ENCODE data around the gene TUBG2. TPM values are rescaled to one million over a fixed set of nuclear protein-coding genes. Genes with fewer than 3 reads are reported as not detected.

TUBG2 gene
- polyA plus RNA-seq, 1 donor (not counting 4 experiments of a cell fraction or from before 2014, with no cell fraction given) = 14.5 TPM

DNA sequence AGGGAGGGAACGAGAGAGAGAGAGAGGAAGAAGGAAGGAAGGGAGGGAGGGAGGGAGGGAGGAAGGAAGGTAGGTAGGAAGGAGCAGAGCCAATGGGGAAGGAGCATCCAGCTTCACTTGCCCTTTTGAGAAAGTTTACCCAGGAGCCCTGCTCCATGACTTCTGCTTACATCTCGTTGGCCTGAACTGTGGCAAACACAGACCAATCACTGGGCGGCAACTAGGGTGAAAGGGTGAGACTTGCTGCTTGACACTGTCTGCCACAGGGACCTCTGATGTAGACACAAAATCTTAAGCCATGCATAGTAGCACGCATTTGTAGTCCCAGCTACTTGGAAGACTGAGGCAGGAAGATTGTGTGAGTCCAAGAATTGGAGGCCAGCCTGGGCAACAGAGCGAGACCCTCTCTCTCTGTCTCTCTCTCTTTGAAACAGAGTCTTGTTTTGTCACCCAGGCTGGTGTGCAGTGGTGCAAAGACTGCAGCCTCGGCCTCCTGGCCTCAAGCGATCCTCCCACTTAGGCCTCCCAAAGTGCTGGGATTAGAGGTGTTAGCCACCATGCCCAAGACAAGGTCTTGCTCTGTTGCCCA is 19.5 kb upstream of the TUBG2 start:
- TF ChIP-seq CTCF (optimal IDR thresholded peaks at IDR 0.05 in 1 of 3, IDR thresholded peaks at IDR 0.05 in 1 of 3, conservative IDR thresholded peaks at IDR 0.05 in 1 of 3; ENCODE audit: extremely low read depth in 1 of 3, insufficient read depth in 2 of 3, low read length in 3 of 3) = no peak
- no peak for TF ChIP-seq EZH2 (IDR thresholded peaks at IDR 0.05; ENCODE audit: low read length)
- DNase-seq (ENCODE audit: low read depth, low spot score) (no peak), FAIRE-seq (no peak)
- Histone ChIP-seq H3K9ac (ENCODE audit: control insufficient read depth, extremely low read depth, insufficient read depth, low read length) (no peak overlapping the region), H4K20me1 (ENCODE audit: control insufficient read depth, extremely low read depth, insufficient read depth, low read length) (no peaks in the 10 kb centered on the region), H3K4me2 (ENCODE audit: control insufficient read depth, extremely low read depth, insufficient read depth, low read depth, low read length) (no peak overlapping the region), H3K9me1 (ENCODE audit: control insufficient read depth, extremely low read depth, insufficient read depth, low read length) (no peaks in the 10 kb centered on the region), H3K79me2 (ENCODE audit: control insufficient read depth, insufficient read depth, low read length) (no peaks in the 10 kb centered on the region), H3K36me3 (ENCODE audit: control insufficient read depth in 2 of 2, extremely low read depth in 1 of 2, insufficient read depth in 2 of 2, low read length in 2 of 2) (no peaks in the 10 kb centered on the region), H3K4me1 (ENCODE audit: control insufficient read depth, extremely low read depth, insufficient read depth, low read length) (no peaks in the 10 kb centered on the region), H3K27me3 (ENCODE audit: control insufficient read depth, extremely low read depth, insufficient read depth, low read length) (no peaks in the 10 kb centered on the region), H3K9me3 (ENCODE audit: control insufficient read depth, low read depth, low read length) (no peaks in the 10 kb centered on the region), H3K27ac (ENCODE audit: control insufficient read depth, insufficient read depth, low read length) (no peak overlapping the region), H3K4me3 (ENCODE audit: control insufficient read depth in 2 of 3, extremely low read depth in 1 of 3, insufficient read depth in 2 of 3, low read depth in 1 of 3, low read length in 3 of 3) (no peak overlapping the region), H2AFZ (ENCODE audit: control insufficient read depth, low read length) (no peak overlapping the region)
- dilution Hi-C loops (cut with MboI; ENCODE audit: extremely low pct_ligation_motif_present, low sequenced_read_pairs) = no loop called here

DNA sequence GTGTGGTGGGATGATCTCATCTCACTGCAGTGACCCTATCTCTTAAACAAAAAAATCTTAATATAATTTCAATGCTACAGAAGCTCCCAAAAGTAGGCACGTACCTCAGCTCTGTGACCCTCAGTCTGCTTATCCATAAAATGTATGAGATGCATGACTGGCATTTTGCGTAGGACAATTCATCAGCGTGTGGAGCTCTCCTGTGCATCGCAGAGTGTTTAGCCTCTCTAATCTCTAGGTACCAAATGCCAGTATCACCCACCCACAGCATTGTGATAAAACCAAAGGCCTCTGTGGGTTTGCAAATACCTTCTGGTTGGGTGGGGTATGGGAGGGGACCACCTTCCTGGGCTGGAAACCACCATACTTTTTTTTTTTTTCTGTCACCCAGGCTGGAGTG is 19.0 kb upstream of the TUBG2 start:
- no peaks in the 10 kb centered on the region for H3K4me1 ChIP-seq (ENCODE audit: control insufficient read depth, extremely low read depth, insufficient read depth, low read length)
- no peak overlapping the region for H3K9ac ChIP-seq (ENCODE audit: control insufficient read depth, extremely low read depth, insufficient read depth, low read length)
- H2AFZ ChIP-seq (ENCODE audit: control insufficient read depth, low read length) = no peak overlapping the region
- no peaks in the 10 kb centered on the region for H4K20me1 ChIP-seq (ENCODE audit: control insufficient read depth, extremely low read depth, insufficient read depth, low read length)
- H3K36me3 ChIP-seq (ENCODE audit: control insufficient read depth in 2 of 2, extremely low read depth in 1 of 2, insufficient read depth in 2 of 2, low read length in 2 of 2) = no peaks in the 10 kb centered on the region
- no peaks in the 10 kb centered on the region for H3K27me3 ChIP-seq (ENCODE audit: control insufficient read depth, extremely low read depth, insufficient read depth, low read length)
- TF ChIP-seq CTCF (optimal IDR thresholded peaks at IDR 0.05 in 1 of 3, IDR thresholded peaks at IDR 0.05 in 1 of 3, conservative IDR thresholded peaks at IDR 0.05 in 1 of 3; ENCODE audit: extremely low read depth in 1 of 3, insufficient read depth in 2 of 3, low read length in 3 of 3) (no peak), EZH2 (IDR thresholded peaks at IDR 0.05; ENCODE audit: low read length) (no peak)
- dilution Hi-C loops (cut with MboI; ENCODE audit: extremely low pct_ligation_motif_present, low sequenced_read_pairs) = no loop called here
- no peaks in the 10 kb centered on the region for H3K9me3 ChIP-seq (ENCODE audit: control insufficient read depth, low read depth, low read length)
- H3K4me3 ChIP-seq (ENCODE audit: control insufficient read depth in 2 of 3, extremely low read depth in 1 of 3, insufficient read depth in 2 of 3, low read depth in 1 of 3, low read length in 3 of 3) = no peak overlapping the region
- H3K9me1 ChIP-seq (ENCODE audit: control insufficient read depth, extremely low read depth, insufficient read depth, low read length) = no peaks in the 10 kb centered on the region
- no peak overlapping the region for H3K4me2 ChIP-seq (ENCODE audit: control insufficient read depth, extremely low read depth, insufficient read depth, low read depth, low read length)
- no peak overlapping the region for H3K27ac ChIP-seq (ENCODE audit: control insufficient read depth, insufficient read depth, low read length)
- no peaks in the 10 kb centered on the region for H3K79me2 ChIP-seq (ENCODE audit: control insufficient read depth, insufficient read depth, low read length)
- no peak for FAIRE-seq
- DNase-seq (ENCODE audit: low read depth, low spot score) = no peak

Data from keratinocyte (primary cell).